Measurements from ENCODE around the gene RAB40C. TPM values are rescaled to one million over a fixed set of nuclear protein-coding genes. Genes with fewer than 3 reads are reported as not detected.

Gene RAB40C
- total RNA-seq, 2 donors from 2014 or later, result 16.7 to 18.7 TPM

- H3K4me3 Mint-ChIP-seq, result no peak overlapping the region
- no peak for ATAC-seq
Observed at GRCh38 chr16:564690-565418, 25.0 kb upstream of the RAB40C start.

GRCh38 chr16:565419-566330, 24.2 kb upstream of the RAB40C start:
- Mint-ChIP-seq H3K4me1 (ENCODE audit: low read depth in 2 of 2) (peaks cover 7 to 9% of the 10 kb centered on the region in 2 donors), H3K27ac (no peak overlapping the region), H3K4me3 (no peak overlapping the region), H3K36me3 (no peaks in the 10 kb centered on the region), H3K27me3 (no peaks in the 10 kb centered on the region), H3K9me3 (no peaks in the 10 kb centered on the region)
- DNase-seq (ENCODE audit: low spot score) (no peak), ATAC-seq (no peak)

More at GRCh38 chr16:564690-565418, 25.0 kb upstream of the RAB40C start:
- Mint-ChIP-seq H3K36me3 (no peaks in the 10 kb centered on the region), H3K27me3 (no peaks in the 10 kb centered on the region), H3K4me1 (ENCODE audit: low read depth in 2 of 2) (peaks cover 7% of the 10 kb centered on the region in 2 donors), H3K9me3 (no peaks in the 10 kb centered on the region), H3K27ac (no peak overlapping the region)
- DNase-seq (ENCODE audit: low spot score), result no peak

- H3K9me3 Mint-ChIP-seq, result no peaks in the 10 kb centered on the region
- no peak within 1 kb of the TSS for H3K27ac Mint-ChIP-seq
- DNase-seq (ENCODE audit: low spot score) (no peak), ATAC-seq (no peak)
- H3K4me3 Mint-ChIP-seq, result peak within 1 kb of the TSS; percentile 17
- no peaks in the 10 kb centered on the region for H3K36me3 Mint-ChIP-seq
- peaks cover 18 to 19% of the 10 kb centered on the region in 2 donors for H3K4me1 Mint-ChIP-seq (ENCODE audit: low read depth in 2 of 2)
- H3K27me3 Mint-ChIP-seq, result no peaks in the 10 kb centered on the region
Observed at GRCh38 chr16:566475-567372, 23.1 kb upstream of the RAB40C start, which contains the start of gene NHLRC4. Gene NHLRC4, plus strand, starts transcription at chr16:567005. Its CDS starts 1,043 bp downstream, at chr16:568048.

- H3K27me3 Mint-ChIP-seq, result no peaks in the 10 kb centered on the region
- ATAC-seq (no peak), DNase-seq (ENCODE audit: low spot score) (no peak)
- peak overlapping the region; percentile 17 for H3K4me3 Mint-ChIP-seq
- no peak overlapping the region for H3K27ac Mint-ChIP-seq
- peaks cover 21 to 22% of the 10 kb centered on the region in 2 donors for H3K4me1 Mint-ChIP-seq (ENCODE audit: low read depth in 2 of 2)
- H3K9me3 Mint-ChIP-seq, result no peaks in the 10 kb centered on the region
- H3K36me3 Mint-ChIP-seq, result no peaks in the 10 kb centered on the region
Observed at GRCh38 chr16:567373-568256, 22.3 kb upstream of the RAB40C start.

- Mint-ChIP-seq H3K27me3 (no peaks in the 10 kb centered on the region), H3K4me3 (peak overlapping the region; percentile 81), H3K27ac (peak overlapping the region; percentile 74 to 88), H3K4me1 (ENCODE audit: low read depth in 2 of 2) (peaks cover 21 to 22% of the 10 kb centered on the region in 2 donors), H3K9me3 (no peaks in the 10 kb centered on the region), H3K36me3 (no peaks in the 10 kb centered on the region)
- ATAC-seq, result no peak
- DNase-seq (ENCODE audit: low spot score), result no peak
Observed at GRCh38 chr16:568401-569258, 21.2 kb upstream of the RAB40C start.

- peaks cover 21 to 22% of the 10 kb centered on the region in 2 donors for H3K4me1 Mint-ChIP-seq (ENCODE audit: low read depth in 2 of 2)
- H3K27ac Mint-ChIP-seq, result peak within 1 kb of the TSS; percentile 74 to 88
- no peaks in the 10 kb centered on the region for H3K9me3 Mint-ChIP-seq
- ATAC-seq, result peak; percentile 86 to 90
- peak; percentile 74 for DNase-seq (ENCODE audit: low spot score)
- peak within 1 kb of the TSS; percentile 81 for H3K4me3 Mint-ChIP-seq
- no peaks in the 10 kb centered on the region for H3K36me3 Mint-ChIP-seq
- no peaks in the 10 kb centered on the region for H3K27me3 Mint-ChIP-seq
Observed at GRCh38 chr16:569445-570254, 20.2 kb upstream of the RAB40C start, which contains the start of gene PIGQ. Gene PIGQ, plus strand, starts transcription at chr16:569968. Its CDS starts 4,107 bp downstream, at chr16:574075.

- Mint-ChIP-seq H3K4me1 (ENCODE audit: low read depth in 2 of 2) (peaks cover 21 to 22% of the 10 kb centered on the region in 2 donors), H3K9me3 (no peaks in the 10 kb centered on the region), H3K4me3 (no peak overlapping the region), H3K36me3 (no peaks in the 10 kb centered on the region), H3K27me3 (no peaks in the 10 kb centered on the region), H3K27ac (no peak overlapping the region)
- no peak for ATAC-seq
- DNase-seq (ENCODE audit: low spot score), result no peak
Observed at GRCh38 chr16:572865-573650, 16.8 kb upstream of the RAB40C start.

- Mint-ChIP-seq H3K9me3 (no peaks in the 10 kb centered on the region), H3K27ac (no peak overlapping the region), H3K36me3 (no peaks in the 10 kb centered on the region), H3K4me3 (no peak overlapping the region), H3K27me3 (no peaks in the 10 kb centered on the region), H3K4me1 (ENCODE audit: low read depth in 2 of 2) (peaks cover 17 to 18% of the 10 kb centered on the region in 2 donors)
- no peak for DNase-seq (ENCODE audit: low spot score)
- no peak for ATAC-seq
Observed at GRCh38 chr16:574021-574760, 15.7 kb upstream of the RAB40C start.

- ATAC-seq, result no peak
- no peak for DNase-seq (ENCODE audit: low spot score)
- Mint-ChIP-seq H3K4me3 (no peak overlapping the region), H3K27ac (no peak overlapping the region), H3K9me3 (no peaks in the 10 kb centered on the region), H3K4me1 (ENCODE audit: low read depth in 2 of 2) (peaks cover 14 to 15% of the 10 kb centered on the region in 2 donors), H3K27me3 (no peaks in the 10 kb centered on the region), H3K36me3 (no peaks in the 10 kb centered on the region)
Observed at GRCh38 chr16:575354-576196, 14.3 kb upstream of the RAB40C start.
